Panc1 (cell line): ENCODE results near the gene IFNA5. TPM values are rescaled to one million over a fixed set of nuclear protein-coding genes. Genes with fewer than 3 reads are reported as not detected.

Experiments used
- ATAC-seq: fragments of 200-7000 bp; cut with Tn5 transposase; 2 replicates; pipeline ENCODE4 v1.9.1; 2020; ENCODE audit warnings: mild to moderate bottlenecking, moderate library complexity
- BruUV-seq: library from RNA; stranded (reverse); fragments of 400-500 nt; replicated peaks from 2 replicates; lab custom pipeline; 2021; lab: Mats Ljungman, UMichigan
- CTCF ChIA-PET: fragments of 300-600 bp; sonication (Branson Sonifier 250); formaldehyde crosslinking; loops from one replicate; lab custom pipeline; 2022; ENCODE audit warnings: antibody characterized with exemption; lab: Charles Lee
- POLR2A ChIA-PET: fragments of 300-600 bp; sonication (Branson Sonifier 250); formaldehyde crosslinking; loops from one replicate; lab custom pipeline; 2022; ENCODE audit warnings: antibody characterized with exemption; lab: Charles Lee
- DNase-seq: peaks from one replicate; pipeline ENCODE4 v3.0.0-alpha.2; 2010; ENCODE audit warnings: low read depth, low spot score
- H3K27ac ChIP-seq: 2 replicates; pipeline ENCODE4 v1.5.1; 2011; ENCODE audit warnings: mild to moderate bottlenecking, low read length, inconsistent platforms
- H3K27me3 ChIP-seq: fragments of 200-500 bp; sonication (Bioruptor generic); 2 replicates; pipeline ENCODE4 v1.6.0; 2014; ENCODE audit warnings: low read length, inconsistent platforms; ENCODE audit not compliant: control insufficient read depth, insufficient read depth
- H3K36me3 ChIP-seq: fragments of 200-500 bp; sonication (Bioruptor generic); 2 replicates; pipeline ENCODE4 v1.5.1; 2014; ENCODE audit warnings: inconsistent platforms, mild to moderate bottlenecking, low read length, moderate library complexity; ENCODE audit not compliant: control insufficient read depth, insufficient read depth
- H3K4me1 ChIP-seq: 2 replicates; pipeline ENCODE4 v1.5.1; 2011; ENCODE audit warnings: inconsistent platforms, mild to moderate bottlenecking, low read length, moderate library complexity; ENCODE audit not compliant: control insufficient read depth, insufficient read depth
- H3K4me3 ChIP-seq, 2 experiments: 2 replicates each; pipeline ENCODE4 v1.5.1; 2011 to 2012; ENCODE audit warnings: low read depth in 2 of 2, low read length in 2 of 2, mild to moderate bottlenecking in 2 of 2, inconsistent platforms in 1 of 2, moderate library complexity in 1 of 2
- H3K9me3 ChIP-seq: fragments of 200-500 bp; sonication (Bioruptor generic); 2 replicates; pipeline ENCODE4 v1.5.1; 2014; ENCODE audit warnings: low read depth, mild to moderate bottlenecking, inconsistent platforms, low read length, moderate library complexity; ENCODE audit not compliant: control insufficient read depth, insufficient read depth
- POLR2AphosphoS5 ChIP-seq: IDR thresholded peaks from 2 replicates; pipeline ENCODE4 v1.6.1; 2012; ENCODE audit warnings: mild to moderate bottlenecking, low read depth, low read length, moderate library complexity
- SIN3A ChIP-seq: IDR thresholded peaks from 2 replicates; pipeline ENCODE4 v1.6.1; 2012; ENCODE audit warnings: low read depth, mild to moderate bottlenecking, low read length, moderate library complexity, borderline replicate concordance; ENCODE audit not compliant: insufficient read depth
- TCF7L2 ChIP-seq: IDR thresholded peaks from 2 replicates; pipeline ENCODE4 v1.6.1; 2011; ENCODE audit warnings: mild to moderate bottlenecking, low read depth, low read length, inconsistent platforms
- in situ Hi-C: cut with HindIII; loops from 2 replicates; pipeline ENCODE4 v1.10.0; 2016; ENCODE audit warnings: low sequenced_read_pairs, low pct_unique_long_range_greater_than_20kb
- intact Hi-C: fragments of 100-400 bp; cut with micrococcal nuclease; formaldehyde crosslinking; loops from one replicate; pipeline ENCODE4 v1.10.0; 2022; ENCODE audit not compliant: unreplicated experiment
- total RNA-seq: library from RNA; stranded (reverse); gene quantifications from one replicate; pipeline ENCODE4 v1.2.1, GENCODE V29; 2021; ENCODE audit not compliant: unreplicated experiment
- TF ChIP-seq, protein P1 (sequence below), 2 experiments: IDR thresholded peaks; 2 replicates each; pipeline ENCODE4 v1.6.1; 2011 to 2012; ENCODE audit warnings: low read depth in 2 of 2, control low read depth in 1 of 2, low read length in 1 of 2, mild to moderate bottlenecking in 1 of 2, moderate library complexity in 1 of 2; ENCODE audit not compliant: insufficient read depth in 1 of 2
- TF ChIP-seq, protein P2 (sequence below): fragments of 450-650 bp; IDR thresholded peaks from 2 replicates; pipeline ENCODE4 v1.5.1; 2017; ENCODE audit warnings: mild to moderate bottlenecking

Gene IFNA5
- total RNA-seq, 1 experiment from 2014 or later, result not detected

DNA sequence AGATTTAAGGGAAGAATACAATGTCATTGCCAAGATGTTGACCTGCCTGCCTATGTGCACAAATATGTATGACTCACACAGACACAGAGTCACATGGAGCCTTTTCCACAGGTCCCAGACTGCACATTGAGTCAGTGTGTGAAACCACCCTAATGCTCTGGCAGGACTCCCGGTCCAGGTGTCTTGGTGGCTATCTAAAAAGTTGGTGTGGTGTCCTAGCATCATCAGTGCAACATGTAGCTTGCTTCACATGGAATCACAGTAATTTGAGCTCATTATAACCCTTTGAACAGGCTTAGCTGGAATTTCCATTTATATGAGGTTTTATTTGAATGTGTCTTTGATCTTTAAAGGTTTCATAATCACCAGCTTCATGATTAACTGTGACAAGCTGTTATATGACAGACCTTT lies 10.7 kb downstream of the IFNA5 start:
- TF ChIP-seq, protein P1, sequence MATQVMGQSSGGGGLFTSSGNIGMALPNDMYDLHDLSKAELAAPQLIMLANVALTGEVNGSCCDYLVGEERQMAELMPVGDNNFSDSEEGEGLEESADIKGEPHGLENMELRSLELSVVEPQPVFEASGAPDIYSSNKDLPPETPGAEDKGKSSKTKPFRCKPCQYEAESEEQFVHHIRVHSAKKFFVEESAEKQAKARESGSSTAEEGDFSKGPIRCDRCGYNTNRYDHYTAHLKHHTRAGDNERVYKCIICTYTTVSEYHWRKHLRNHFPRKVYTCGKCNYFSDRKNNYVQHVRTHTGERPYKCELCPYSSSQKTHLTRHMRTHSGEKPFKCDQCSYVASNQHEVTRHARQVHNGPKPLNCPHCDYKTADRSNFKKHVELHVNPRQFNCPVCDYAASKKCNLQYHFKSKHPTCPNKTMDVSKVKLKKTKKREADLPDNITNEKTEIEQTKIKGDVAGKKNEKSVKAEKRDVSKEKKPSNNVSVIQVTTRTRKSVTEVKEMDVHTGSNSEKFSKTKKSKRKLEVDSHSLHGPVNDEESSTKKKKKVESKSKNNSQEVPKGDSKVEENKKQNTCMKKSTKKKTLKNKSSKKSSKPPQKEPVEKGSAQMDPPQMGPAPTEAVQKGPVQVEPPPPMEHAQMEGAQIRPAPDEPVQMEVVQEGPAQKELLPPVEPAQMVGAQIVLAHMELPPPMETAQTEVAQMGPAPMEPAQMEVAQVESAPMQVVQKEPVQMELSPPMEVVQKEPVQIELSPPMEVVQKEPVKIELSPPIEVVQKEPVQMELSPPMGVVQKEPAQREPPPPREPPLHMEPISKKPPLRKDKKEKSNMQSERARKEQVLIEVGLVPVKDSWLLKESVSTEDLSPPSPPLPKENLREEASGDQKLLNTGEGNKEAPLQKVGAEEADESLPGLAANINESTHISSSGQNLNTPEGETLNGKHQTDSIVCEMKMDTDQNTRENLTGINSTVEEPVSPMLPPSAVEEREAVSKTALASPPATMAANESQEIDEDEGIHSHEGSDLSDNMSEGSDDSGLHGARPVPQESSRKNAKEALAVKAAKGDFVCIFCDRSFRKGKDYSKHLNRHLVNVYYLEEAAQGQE (IDR thresholded peaks at IDR 0.05; ENCODE audit: insufficient read depth in 1 of 2, low read depth in 2 of 2, low read length in 1 of 2), result no peak
- TF ChIP-seq, protein P2, sequence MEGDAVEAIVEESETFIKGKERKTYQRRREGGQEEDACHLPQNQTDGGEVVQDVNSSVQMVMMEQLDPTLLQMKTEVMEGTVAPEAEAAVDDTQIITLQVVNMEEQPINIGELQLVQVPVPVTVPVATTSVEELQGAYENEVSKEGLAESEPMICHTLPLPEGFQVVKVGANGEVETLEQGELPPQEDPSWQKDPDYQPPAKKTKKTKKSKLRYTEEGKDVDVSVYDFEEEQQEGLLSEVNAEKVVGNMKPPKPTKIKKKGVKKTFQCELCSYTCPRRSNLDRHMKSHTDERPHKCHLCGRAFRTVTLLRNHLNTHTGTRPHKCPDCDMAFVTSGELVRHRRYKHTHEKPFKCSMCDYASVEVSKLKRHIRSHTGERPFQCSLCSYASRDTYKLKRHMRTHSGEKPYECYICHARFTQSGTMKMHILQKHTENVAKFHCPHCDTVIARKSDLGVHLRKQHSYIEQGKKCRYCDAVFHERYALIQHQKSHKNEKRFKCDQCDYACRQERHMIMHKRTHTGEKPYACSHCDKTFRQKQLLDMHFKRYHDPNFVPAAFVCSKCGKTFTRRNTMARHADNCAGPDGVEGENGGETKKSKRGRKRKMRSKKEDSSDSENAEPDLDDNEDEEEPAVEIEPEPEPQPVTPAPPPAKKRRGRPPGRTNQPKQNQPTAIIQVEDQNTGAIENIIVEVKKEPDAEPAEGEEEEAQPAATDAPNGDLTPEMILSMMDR, result no peak
- no peak for TF ChIP-seq TCF7L2
- TF ChIP-seq SIN3A, result no peak
- TF ChIP-seq POLR2AphosphoS5, result no peak
- H3K27me3 ChIP-seq, result no peaks in the 10 kb centered on the region
- no peaks in the 10 kb centered on the region for H3K4me1 ChIP-seq
- ATAC-seq, result no peak
- no peak overlapping the region for H3K27ac ChIP-seq
- H3K36me3 ChIP-seq, result no peaks in the 10 kb centered on the region
- H3K9me3 ChIP-seq, result no peaks in the 10 kb centered on the region
- in situ Hi-C loops, result no loop called here
- CTCF ChIA-PET, result no interaction called here
- no peak overlapping the region for H3K4me3 ChIP-seq
- intact Hi-C loops, result no loop called here
- peak; percentile 42 for DNase-seq
- POLR2A ChIA-PET, result no interaction called here
- BruUV-seq, result no TSS peak

DNA sequence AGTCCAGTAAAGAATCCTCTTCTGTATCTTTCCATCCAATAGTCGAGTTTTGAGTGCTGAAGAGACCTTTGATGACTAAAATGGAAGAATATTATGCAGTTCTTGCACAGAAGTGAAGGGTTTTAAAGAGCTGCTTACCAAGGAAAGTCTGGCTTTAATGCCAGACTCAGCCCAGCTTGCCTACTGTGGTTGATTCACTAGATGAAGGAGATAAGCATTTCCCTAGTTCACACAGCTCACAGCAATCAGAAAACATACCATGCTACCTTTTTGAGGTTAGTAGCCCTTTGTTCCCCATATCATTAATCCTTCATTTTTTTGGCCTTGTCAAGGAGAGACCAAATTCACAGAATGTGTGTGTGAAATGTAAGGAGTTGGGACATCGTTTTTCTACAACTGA lies 15.3 kb downstream of the IFNA5 start:
- no peak for ATAC-seq
- no TSS peak for BruUV-seq

More for the DNA sequence above, 15.3 kb downstream of the IFNA5 start:
- H3K4me3 ChIP-seq, result no peak overlapping the region
- H3K36me3 ChIP-seq, result no peaks in the 10 kb centered on the region
- no peaks in the 10 kb centered on the region for H3K27me3 ChIP-seq
- H3K9me3 ChIP-seq, result no peaks in the 10 kb centered on the region
- no peak overlapping the region for H3K27ac ChIP-seq
- intact Hi-C loops, result no loop called here
- in situ Hi-C loops, result no loop called here
- no peak for DNase-seq
- H3K4me1 ChIP-seq, result no peaks in the 10 kb centered on the region
- CTCF ChIA-PET, result no interaction called here
- POLR2A ChIA-PET, result no interaction called here
- TF ChIP-seq, protein P1 (IDR thresholded peaks at IDR 0.05; ENCODE audit: insufficient read depth in 1 of 2, low read depth in 2 of 2, low read length in 1 of 2), result no peak
- TF ChIP-seq POLR2AphosphoS5 (no peak), SIN3A (no peak), TCF7L2 (no peak)
- TF ChIP-seq, protein P2, result no peak
